ENCODE data around the gene INIP. TPM values are rescaled to one million over a fixed set of nuclear protein-coding genes. Genes with fewer than 3 reads are reported as not detected.

Gene INIP
- total RNA-seq: 10 to 100 TPM; 10.0 to 16.8 (median 12.3) TPM
- 10 to 100 TPM; 12.6 to 28.4 (median 19.6) TPM for polyA plus RNA-seq

- H3K36me3 ChIP-seq: peaks cover 0 to 5% (median 0%) of the 10 kb centered on the region in 4 donors
- peak within 1 kb of the TSS; percentile 87 to 93 (median 88) for H3K27ac ChIP-seq
- peak within 1 kb of the TSS; percentile 60 to 89 (median 73) for H3K4me3 ChIP-seq
- 0 to 1% methylated on average over 51 of the region's 51 CpGs for WGBS, 2 donors
- H3K4me1 ChIP-seq: peaks cover 0 to 8% (median 7%) of the 10 kb centered on the region in 4 donors
- DNase-seq: peak; percentile 97
- no peaks in the 10 kb centered on the region for H3K27me3 ChIP-seq
- intact Hi-C loops (cut with DNase I): loop anchor here (1.0 to 10.0 kb wide), 5 partner anchors 33 to 335 kb away; partner anchors contain the start of genes HSDL2, KIAA1958 and SNX30
- TF ChIP-seq EP300 (IDR thresholded peaks at IDR 0.05): peak in 1 of 4 donors; percentile 27
- peak; percentile 84 to 90 (median 87) for TF ChIP-seq POLR2AphosphoS5 (IDR thresholded peaks at IDR 0.05)
- no peak for TF ChIP-seq CTCF (IDR thresholded peaks at IDR 0.05)
- TF ChIP-seq POLR2A (IDR thresholded peaks at IDR 0.05): peak; percentile 45 to 82
- no peaks in the 10 kb centered on the region for H3K9me3 ChIP-seq
These were observed at the start of gene INIP for GRCh38 chr9:112717661-112718331. INIP (minus strand) TSS chr9:112718117; CDS start chr9:112716485, 1,632 bp downstream.

- Histone ChIP-seq H3K36me3 (no peaks in the 10 kb centered on the region), H3K27me3 (no peaks in the 10 kb centered on the region), H3K4me1 (peaks cover 0 to 31% (median 9%) of the 10 kb centered on the region in 4 donors), H3K27ac (no peak overlapping the region), H3K9me3 (no peaks in the 10 kb centered on the region), H3K4me3 (no peak overlapping the region)
- WGBS, 2 donors: 57 to 88% methylated on average over 1 of the region's 1 CpG
- intact Hi-C loops (cut with DNase I): no loop called here
- no peak for DNase-seq
- no peak for TF ChIP-seq POLR2AphosphoS5 (IDR thresholded peaks at IDR 0.05)
- TF ChIP-seq CTCF (IDR thresholded peaks at IDR 0.05): no peak
- no peak for TF ChIP-seq EP300 (IDR thresholded peaks at IDR 0.05)
- TF ChIP-seq POLR2A (IDR thresholded peaks at IDR 0.05): no peak
These were observed 47.4 kb upstream of the INIP start for GRCh38 chr9:112765281-112765680.

- H3K36me3 ChIP-seq: no peaks in the 10 kb centered on the region
- no peak overlapping the region for H3K4me3 ChIP-seq
- H3K9me3 ChIP-seq: no peaks in the 10 kb centered on the region
- H3K27me3 ChIP-seq: no peaks in the 10 kb centered on the region
- TF ChIP-seq EP300 (IDR thresholded peaks at IDR 0.05) (no peak), CTCF (IDR thresholded peaks at IDR 0.05) (no peak), POLR2AphosphoS5 (IDR thresholded peaks at IDR 0.05) (no peak), POLR2A (IDR thresholded peaks at IDR 0.05) (no peak)
- peaks cover 0 to 35% (median 10%) of the 10 kb centered on the region in 4 donors for H3K4me1 ChIP-seq
- H3K27ac ChIP-seq: no peak overlapping the region
- intact Hi-C loops (cut with DNase I): no loop called here
- 30 to 69% methylated on average over 7 of the region's 7 CpGs for WGBS, 2 donors
- DNase-seq: no peak
These were observed 46.9 kb upstream of the INIP start for GRCh38 chr9:112764837-112765236.

GRCh38 chr9:112764344-112764743 lies 46.4 kb upstream of the INIP start:
- intact Hi-C loops (cut with DNase I): no loop called here
- H3K27me3 ChIP-seq: no peaks in the 10 kb centered on the region
- no peak for DNase-seq
- H3K36me3 ChIP-seq: no peaks in the 10 kb centered on the region
- no peak overlapping the region for H3K4me3 ChIP-seq
- H3K9me3 ChIP-seq: no peaks in the 10 kb centered on the region
- no peak for TF ChIP-seq EP300 (IDR thresholded peaks at IDR 0.05)
- no peak for TF ChIP-seq POLR2A (IDR thresholded peaks at IDR 0.05)
- TF ChIP-seq POLR2AphosphoS5 (IDR thresholded peaks at IDR 0.05): no peak
- no peak for TF ChIP-seq CTCF (IDR thresholded peaks at IDR 0.05)
- WGBS, 2 donors: 69 to 85% methylated on average over 5 of the region's 5 CpGs
- peaks cover 0 to 40% (median 10%) of the 10 kb centered on the region in 4 donors for H3K4me1 ChIP-seq
- no peak overlapping the region for H3K27ac ChIP-seq
